Effector memory CD8-positive, alpha-beta T cell (primary cell): ENCODE results near the gene FUT8.
A peak's percentile ranks its signal among the peaks of the same experiment; 100 is the strongest.
"Not testable (repeated sequence)": the region's sequence is repeated elsewhere in the genome, so short reads cannot be mapped to it uniquely, and the experiment has no call there.

Experiments used
- ATAC-seq: fragments of 150-1000 bp; cut with Tn5 transposase; replicated peaks from 2 replicates; pipeline ENCODE4 v1.10.0; 2021; ENCODE audit warnings: mild to moderate bottlenecking, moderate library complexity
- DNase-seq, 3 experiments: peaks; one replicate each; pipeline ENCODE4 v3.0.0; 2021
- H3K27ac Mint-ChIP-seq, 2 donors: one replicate each; pipeline ENCODE4 v1.8.0; 2022; ENCODE audit warnings: mild to moderate bottlenecking in 2 of 2, mixed read lengths in 2 of 2, moderate library complexity in 2 of 2
- H3K27me3 Mint-ChIP-seq, 2 donors: one replicate each; pipeline ENCODE4 v1.8.0; 2022; ENCODE audit warnings: mixed read lengths in 2 of 2
- H3K36me3 Mint-ChIP-seq: one replicate; pipeline ENCODE4 v1.8.0; 2022; ENCODE audit warnings: mild to moderate bottlenecking, moderate library complexity, mixed read lengths; ENCODE audit not compliant: insufficient read depth
- H3K4me1 Mint-ChIP-seq, 2 donors: one replicate each; pipeline ENCODE4 v1.8.0; 2022; ENCODE audit warnings: low read depth in 2 of 2, mixed read lengths in 2 of 2
- H3K4me3 Mint-ChIP-seq, 2 donors: one replicate each; pipeline ENCODE4 v1.8.0; 2022; ENCODE audit warnings: mild to moderate bottlenecking in 2 of 2, mixed read lengths in 2 of 2, moderate library complexity in 2 of 2
- H3K9me3 Mint-ChIP-seq, 2 donors: one replicate each; pipeline ENCODE4 v1.8.0; 2022; ENCODE audit warnings: mixed read lengths in 2 of 2

The FUT8 gene

GRCh38 chr14:65444230-65444629 is 31.7 kb downstream of the FUT8 start:
- no peaks in the 10 kb centered on the region for H3K27me3 Mint-ChIP-seq
- no peak overlapping the region for H3K27ac Mint-ChIP-seq
- peaks cover 4 to 25% of the 10 kb centered on the region in 2 donors for H3K4me1 Mint-ChIP-seq
- H3K9me3 Mint-ChIP-seq: no peaks in the 10 kb centered on the region
- no peak overlapping the region for H3K4me3 Mint-ChIP-seq
- ATAC-seq (no peak), DNase-seq (no peak)
- peaks cover 4% of the 10 kb centered on the region for H3K36me3 Mint-ChIP-seq

DNA sequence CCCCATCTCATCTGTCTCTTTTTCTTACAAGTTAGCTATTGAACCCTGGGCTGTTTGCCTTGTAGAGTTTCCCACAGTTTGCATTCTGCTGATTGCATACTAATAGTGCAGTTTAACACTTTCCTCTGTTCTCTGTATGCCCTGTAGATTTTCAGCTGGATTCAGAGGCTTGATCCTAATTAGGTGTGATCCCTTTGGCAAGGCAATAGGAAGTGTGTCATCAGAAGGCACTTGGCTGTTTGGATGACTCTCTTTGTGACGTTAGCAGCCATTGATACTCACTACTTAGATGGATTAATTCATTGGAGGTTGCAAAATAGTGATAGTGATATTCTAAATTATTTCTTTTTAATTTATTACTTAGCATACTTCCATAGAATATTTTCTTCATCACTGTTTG is 33.6 kb downstream of the FUT8 start:
- H3K4me1 Mint-ChIP-seq: peaks cover 2 to 21% of the 10 kb centered on the region in 2 donors
- peaks cover 4% of the 10 kb centered on the region for H3K36me3 Mint-ChIP-seq
- no peak for DNase-seq
- H3K9me3 Mint-ChIP-seq: no peaks in the 10 kb centered on the region
- H3K4me3 Mint-ChIP-seq: no peak overlapping the region
- no peak overlapping the region for H3K27ac Mint-ChIP-seq
- H3K27me3 Mint-ChIP-seq: no peaks in the 10 kb centered on the region
- ATAC-seq: no peak

DNA sequence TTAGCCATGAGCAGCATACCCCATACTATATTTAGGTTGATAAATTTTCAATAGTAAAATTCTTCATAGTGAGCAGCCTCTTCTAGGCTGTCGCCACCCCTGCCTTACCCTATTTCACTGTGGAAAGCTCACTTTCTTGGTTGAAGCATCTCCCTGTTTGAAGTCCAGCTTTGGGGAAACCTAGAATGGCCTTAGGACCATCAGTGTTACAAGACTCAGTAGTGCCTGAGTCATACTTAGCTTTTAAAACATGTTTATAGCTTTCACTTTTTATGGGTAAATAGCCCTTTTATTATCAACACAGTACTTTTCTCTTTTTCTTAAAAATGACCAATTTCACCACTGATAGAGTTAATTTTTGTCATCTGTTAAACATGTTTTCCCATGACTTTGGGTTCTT is 37.1 kb downstream of the FUT8 start:
- Mint-ChIP-seq H3K4me3 (no peak overlapping the region), H3K9me3 (no peaks in the 10 kb centered on the region), H3K27me3 (no peaks in the 10 kb centered on the region), H3K4me1 (peaks cover 4 to 18% of the 10 kb centered on the region in 2 donors), H3K36me3 (peaks cover 4% of the 10 kb centered on the region), H3K27ac (no peak overlapping the region)
- ATAC-seq (no peak), DNase-seq (no peak)

DNA sequence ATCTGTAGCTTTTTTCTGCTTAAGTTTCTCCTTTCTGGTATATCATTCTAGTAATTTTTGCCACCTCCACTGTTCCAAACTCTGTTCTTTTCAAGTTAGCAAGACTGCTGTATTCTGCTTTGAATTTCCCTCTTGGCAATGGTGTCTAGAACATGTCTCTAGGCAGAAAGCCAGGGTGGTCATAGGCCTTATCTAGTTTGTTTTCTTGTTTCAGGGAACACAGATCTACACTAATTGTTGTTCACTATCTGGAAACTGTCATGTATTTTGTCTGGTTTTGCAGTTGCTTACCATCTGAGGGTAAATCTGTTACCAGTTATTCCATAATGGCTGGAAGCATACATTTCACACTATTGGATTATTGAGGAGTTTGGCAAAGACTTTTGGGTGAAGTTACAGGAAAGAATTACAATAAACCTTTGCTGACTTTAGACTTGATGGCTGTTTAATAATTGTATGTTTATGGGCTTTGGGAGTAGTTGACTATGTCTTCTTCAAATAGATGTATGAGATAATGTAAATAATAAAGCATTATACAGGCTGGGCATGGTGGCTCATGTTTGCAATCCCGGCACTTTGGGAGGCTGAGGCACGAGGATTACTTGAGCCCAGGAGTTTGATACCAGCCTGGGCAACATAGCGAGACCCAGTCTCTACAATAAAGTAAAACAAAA is 41.4 kb downstream of the FUT8 start:
- H3K27me3 Mint-ChIP-seq: no peaks in the 10 kb centered on the region

DNA sequence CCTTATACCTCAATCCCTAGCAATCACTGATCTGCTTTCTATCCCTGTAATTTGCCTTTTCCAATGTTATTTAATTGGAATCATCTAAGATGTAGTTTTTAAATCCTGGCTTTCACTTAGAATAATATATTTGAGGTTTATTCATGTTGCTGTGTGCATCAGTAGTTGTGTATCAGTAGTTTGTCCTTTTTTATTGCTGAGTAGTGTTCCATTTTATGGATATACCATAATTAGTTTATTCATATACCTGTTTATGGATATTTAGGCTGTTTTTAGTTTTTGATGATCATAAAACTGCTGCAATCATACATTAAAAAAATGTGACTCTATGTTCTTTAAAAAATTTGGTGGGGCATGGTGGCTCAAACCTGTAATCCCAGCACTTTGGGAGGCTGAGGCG is 43.7 kb downstream of the FUT8 start:
- H3K4me3 Mint-ChIP-seq: no peak overlapping the region
- ATAC-seq (no peak), DNase-seq (no peak)
- H3K9me3 Mint-ChIP-seq: no peaks in the 10 kb centered on the region
- H3K27ac Mint-ChIP-seq: no peak overlapping the region
- no peaks in the 10 kb centered on the region for H3K27me3 Mint-ChIP-seq
- peaks cover 10% of the 10 kb centered on the region for H3K36me3 Mint-ChIP-seq
- peaks cover 9 to 22% of the 10 kb centered on the region in 2 donors for H3K4me1 Mint-ChIP-seq

More for the DNA sequence above, 41.4 kb downstream of the FUT8 start:
- H3K4me1 Mint-ChIP-seq: peaks cover 4 to 13% of the 10 kb centered on the region in 2 donors
- H3K27ac Mint-ChIP-seq: no peak overlapping the region
- no peaks in the 10 kb centered on the region for H3K9me3 Mint-ChIP-seq
- no peak overlapping the region for H3K4me3 Mint-ChIP-seq
- peaks cover 10% of the 10 kb centered on the region for H3K36me3 Mint-ChIP-seq
- ATAC-seq: no peak
- DNase-seq: no peak

DNA sequence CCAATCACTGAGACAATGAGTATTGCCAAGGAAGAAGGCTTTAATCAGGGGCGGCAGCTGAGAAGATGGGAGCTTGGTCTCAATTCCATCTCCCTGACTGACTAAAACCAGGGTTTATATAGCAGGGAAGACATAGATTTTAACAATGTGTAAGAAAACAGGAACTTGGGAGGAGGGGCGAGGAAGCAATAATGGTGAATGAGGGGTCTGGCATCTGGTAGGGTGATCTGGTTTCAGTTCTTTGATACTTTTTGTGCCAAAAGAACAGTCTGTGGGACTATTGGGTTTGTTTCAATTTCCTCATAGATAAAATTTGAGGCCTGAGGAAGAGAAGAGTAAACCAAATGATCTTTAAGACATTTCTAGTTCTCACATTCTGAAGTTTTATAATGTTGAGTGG is 49.2 kb downstream of the FUT8 start:
- Mint-ChIP-seq H3K9me3 (no peaks in the 10 kb centered on the region), H3K27ac (peak overlapping the region; percentile 15 to 47), H3K27me3 (no peaks in the 10 kb centered on the region), H3K4me3 (peak overlapping the region in 1 of 2 donors; percentile 6), H3K4me1 (peaks cover 18 to 31% of the 10 kb centered on the region in 2 donors), H3K36me3 (peaks cover 8% of the 10 kb centered on the region)
- DNase-seq (no peak), ATAC-seq (no peak)

DNA sequence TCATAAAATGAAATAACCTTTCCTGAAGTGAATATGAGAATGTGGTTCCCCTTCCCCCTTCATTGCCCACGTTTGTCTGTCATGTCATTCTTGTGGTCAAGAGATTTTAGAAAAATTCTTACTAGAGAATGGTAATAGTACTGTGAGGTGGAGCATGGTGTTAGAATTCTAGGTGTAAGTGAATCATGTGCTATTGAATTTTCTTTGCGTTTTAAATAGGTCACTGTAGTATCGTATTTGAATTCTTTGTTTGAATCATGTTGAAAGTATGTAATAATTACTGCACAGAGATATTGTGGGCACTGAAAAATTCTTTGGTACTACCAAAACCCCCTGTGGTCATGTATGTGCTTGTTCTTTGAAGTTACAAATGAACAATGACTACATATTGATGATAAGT is 49.9 kb downstream of the FUT8 start:
- DNase-seq: no peak
- peaks cover 18 to 27% of the 10 kb centered on the region in 2 donors for H3K4me1 Mint-ChIP-seq
- no peaks in the 10 kb centered on the region for H3K27me3 Mint-ChIP-seq
- H3K36me3 Mint-ChIP-seq: peaks cover 8% of the 10 kb centered on the region
- H3K4me3 Mint-ChIP-seq: no peak overlapping the region
- no peaks in the 10 kb centered on the region for H3K9me3 Mint-ChIP-seq
- peak overlapping the region in 1 of 2 donors; percentile 47 for H3K27ac Mint-ChIP-seq
- peak; percentile 17 for ATAC-seq

DNA sequence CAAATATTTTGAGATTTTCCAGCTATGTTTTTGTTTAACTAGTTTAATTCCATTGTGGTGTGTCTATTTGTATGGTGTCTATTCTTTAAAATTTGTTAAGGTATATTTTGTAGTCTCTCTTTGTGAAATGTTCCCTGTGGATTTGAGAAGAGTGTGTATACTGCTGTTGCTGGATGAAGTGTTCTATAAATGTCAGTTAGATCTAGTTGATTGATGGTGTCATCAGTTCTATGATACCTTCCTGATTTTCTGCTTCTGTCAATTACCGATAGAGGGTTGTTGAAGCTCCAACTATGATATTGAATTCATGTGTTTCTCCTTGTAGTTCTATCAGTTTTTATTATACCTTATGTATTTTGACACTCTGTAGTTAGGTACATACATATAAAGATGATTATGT is 53.1 kb downstream of the FUT8 start:
- no peaks in the 10 kb centered on the region for H3K27me3 Mint-ChIP-seq
- DNase-seq (no peak), ATAC-seq (no peak)
- no peaks in the 10 kb centered on the region for H3K9me3 Mint-ChIP-seq
- H3K4me1 Mint-ChIP-seq: peaks cover 26 to 41% of the 10 kb centered on the region in 2 donors
- no peak overlapping the region for H3K4me3 Mint-ChIP-seq
- H3K27ac Mint-ChIP-seq: no peak overlapping the region
- H3K36me3 Mint-ChIP-seq: no peaks in the 10 kb centered on the region

DNA sequence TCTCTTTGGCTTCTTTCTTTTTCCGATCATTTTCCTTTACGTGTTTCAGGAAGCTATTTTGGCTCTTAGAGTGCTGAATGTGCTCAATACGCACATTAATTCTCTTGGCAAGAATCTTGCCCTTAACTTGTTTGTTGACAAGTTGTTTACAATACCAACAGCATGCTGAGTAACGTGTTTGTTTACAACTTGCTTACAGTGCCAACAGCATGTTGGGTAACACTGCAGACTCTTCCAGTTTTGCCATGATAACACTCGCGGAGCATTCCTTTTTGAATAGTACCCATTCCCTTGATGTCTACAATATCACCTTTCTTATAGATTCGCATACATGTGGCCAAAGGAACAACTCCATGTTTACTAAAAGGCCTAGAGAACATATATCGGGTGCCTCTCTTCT is 55.4 kb downstream of the FUT8 start:
- H3K4me1 Mint-ChIP-seq: peaks cover 17 to 26% of the 10 kb centered on the region in 2 donors
- not testable (repeated sequence) for H3K4me3 Mint-ChIP-seq, H3K27me3 Mint-ChIP-seq, H3K9me3 Mint-ChIP-seq, H3K36me3 Mint-ChIP-seq, ATAC-seq, H3K27ac Mint-ChIP-seq, DNase-seq

DNA sequence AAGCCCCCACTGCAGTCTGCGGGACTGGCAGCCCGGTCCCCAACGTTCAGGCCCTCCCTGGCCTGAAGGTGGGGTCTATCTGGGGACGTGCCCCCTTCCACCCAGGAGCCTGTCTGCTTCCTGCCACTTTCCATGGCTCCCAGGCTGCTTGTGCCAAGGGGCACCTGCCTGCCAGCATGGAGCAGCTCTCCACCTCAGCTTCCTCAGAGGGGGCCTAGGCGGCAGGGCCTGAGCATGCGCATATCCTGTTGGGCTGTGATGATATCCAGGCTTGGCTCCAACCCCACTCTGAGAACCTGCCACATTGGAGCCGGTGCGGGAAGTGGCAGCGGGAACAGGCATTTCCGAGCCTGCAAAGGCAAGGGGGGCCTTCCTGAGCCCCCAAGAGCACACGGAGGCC is 57.4 kb downstream of the FUT8 start:
- DNase-seq: no peak
- Mint-ChIP-seq H3K9me3 (no peaks in the 10 kb centered on the region), H3K4me3 (no peak overlapping the region), H3K27me3 (no peaks in the 10 kb centered on the region), H3K27ac (peak overlapping the region; percentile 19 to 57), H3K36me3 (no peaks in the 10 kb centered on the region), H3K4me1 (peaks cover 17 to 26% of the 10 kb centered on the region in 2 donors)
- no peak for ATAC-seq

DNA sequence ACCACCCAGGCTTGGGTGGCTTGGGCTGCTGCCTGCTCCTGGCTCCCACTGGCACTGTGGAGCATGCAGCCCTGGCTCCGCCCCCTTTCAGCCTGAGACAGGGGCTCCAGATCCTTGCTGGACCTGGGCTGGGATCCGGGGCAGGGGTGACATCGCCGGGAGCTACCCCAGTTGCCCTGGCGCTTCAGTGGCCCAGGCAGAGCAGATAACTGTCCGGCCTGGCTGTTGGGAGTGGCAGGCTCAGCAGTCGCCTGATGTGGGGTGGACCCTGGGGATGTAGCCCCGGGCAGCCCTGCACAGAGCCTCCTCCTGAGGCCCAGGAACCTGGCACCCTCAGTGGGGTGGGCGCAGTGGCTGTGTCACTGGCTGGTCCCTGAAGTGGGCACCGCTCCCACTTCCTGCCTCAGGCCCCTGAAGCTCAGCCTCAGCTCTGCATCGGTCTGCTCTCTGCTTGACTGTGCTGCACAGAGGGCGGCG is 57.9 kb downstream of the FUT8 start:
- H3K4me3 Mint-ChIP-seq: no peak overlapping the region
- peak overlapping the region; percentile 57 to 77 for H3K27ac Mint-ChIP-seq
- H3K36me3 Mint-ChIP-seq: no peaks in the 10 kb centered on the region
- no peaks in the 10 kb centered on the region for H3K9me3 Mint-ChIP-seq
- no peaks in the 10 kb centered on the region for H3K27me3 Mint-ChIP-seq
- DNase-seq (no peak), ATAC-seq (no peak)
- peaks cover 17 to 27% of the 10 kb centered on the region in 2 donors for H3K4me1 Mint-ChIP-seq

GRCh38 chr14:65471038-65471878 is 58.7 kb downstream of the FUT8 start:
- peak; percentile 31 for ATAC-seq
- DNase-seq: no peak
- Mint-ChIP-seq H3K36me3 (no peaks in the 10 kb centered on the region), H3K27me3 (no peaks in the 10 kb centered on the region), H3K9me3 (no peaks in the 10 kb centered on the region), H3K4me3 (no peak overlapping the region), H3K27ac (peak overlapping the region; percentile 20 to 77), H3K4me1 (peaks cover 19 to 33% of the 10 kb centered on the region in 2 donors)

DNA sequence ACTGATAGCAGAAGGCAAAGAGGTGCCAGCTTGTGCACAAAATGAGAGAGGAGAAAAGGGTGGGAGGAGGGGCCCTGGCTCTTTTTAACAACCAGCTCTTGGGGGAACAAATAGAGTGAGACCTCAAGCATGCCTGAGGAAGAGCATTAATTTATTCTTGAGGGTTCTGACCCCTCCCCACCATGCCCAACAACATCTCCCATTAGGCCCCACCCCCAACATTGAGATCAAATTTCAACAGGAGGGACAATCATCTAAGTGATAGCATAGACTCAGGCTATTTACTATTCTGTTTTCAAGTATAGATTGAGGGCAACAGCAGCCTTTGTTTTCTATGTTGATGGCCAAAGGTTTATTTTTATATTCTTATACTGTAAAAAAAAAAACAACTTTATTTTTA is 59.7 kb downstream of the FUT8 start:
- Mint-ChIP-seq H3K27me3 (no peaks in the 10 kb centered on the region), H3K36me3 (no peaks in the 10 kb centered on the region), H3K4me1 (peaks cover 21 to 36% of the 10 kb centered on the region in 2 donors), H3K4me3 (no peak overlapping the region), H3K27ac (no peak overlapping the region), H3K9me3 (no peaks in the 10 kb centered on the region)
- DNase-seq: no peak
- no peak for ATAC-seq
